Esophagus squamous epithelium (tissue), 5 donors: ENCODE results near the gene USP46. TPM values are rescaled to one million over a fixed set of nuclear protein-coding genes. Genes with fewer than 3 reads are reported as not detected.

Experiments used
- DNase-seq: peaks from one replicate; lab custom pipeline; 2025; lab: John Stamatoyannopoulos, UW
- H3K27ac ChIP-seq, 4 donors: fragments of 200-600 bp; sonication (generic); one replicate each; pipeline ENCODE4 v1.5.1; 2016 to 2019; ENCODE audit warnings: mild to moderate bottlenecking in 1 of 4
- H3K27me3 ChIP-seq, 4 donors: fragments of 200-600 bp; sonication (generic); 1 replicate in 3 of 4; 2 replicates in 1 of 4; pipeline versions ENCODE4 v1.5.1 to v1.6.0; 2017 to 2021; ENCODE audit warnings: antibody characterized with exemption in 1 of 4
- H3K36me3 ChIP-seq, 3 donors: fragments of 200-600 bp; sonication (generic); one replicate each; pipeline ENCODE4 v1.5.1; 2016 to 2019
- H3K4me1 ChIP-seq, 3 donors: fragments of 200-600 bp; sonication (generic); one replicate each; pipeline ENCODE4 v1.5.1; 2017 to 2019
- H3K4me3 ChIP-seq, 4 donors: fragments of 200-600 bp; sonication (generic); 1 replicate in 3 of 4; 2 replicates in 1 of 4; pipeline ENCODE4 v1.5.1; 2016 to 2019; ENCODE audit warnings: mild to moderate bottlenecking in 2 of 4, moderate library complexity in 1 of 4
- H3K9me3 ChIP-seq, 3 donors: fragments of 200-600 bp; sonication (generic); one replicate each; pipeline ENCODE4 v1.5.1; 2016 to 2019
- POLR2A ChIP-seq, 4 donors: fragments of 450-650 bp; IDR thresholded peaks; one replicate each; pipeline ENCODE4 v1.6.1; 2017; ENCODE audit warnings: antibody characterized with exemption in 4 of 4, mild to moderate bottlenecking in 4 of 4, moderate library complexity in 3 of 4
- WGBS, 2 donors: methylation state at CpG; one replicate each; pipeline ENCODE4 v1.1.5; 2018; 5-methylcytosine and 5-hydroxymethylcytosine counted together
- intact Hi-C: fragments of 100-400 bp; cut with DNase I; formaldehyde crosslinking; loops from one replicate; pipeline ENCODE4 v1.15.0; 2022
- total RNA-seq, 4 donors: library from RNA; depleted of rRNA; stranded (reverse); fragments of >200 nt; gene quantifications; one replicate each; pipeline ENCODE4 v1.1.0, GENCODE V29; 2016
- TF ChIP-seq, protein P1 (sequence below), 6 experiments: fragments of 450-650 bp in 4 of 6; fragments of 200-600 bp in 2 of 6; sonication (generic) in 2 of 6; IDR thresholded peaks; one replicate each; pipeline ENCODE4 v1.5.1; 2016 to 2019; ENCODE audit warnings: antibody characterized with exemption in 6 of 6, mild to moderate bottlenecking in 4 of 6, moderate library complexity in 4 of 6
- donor health status: DM: yes; HTN: yes; CAD: no.

The USP46 gene
- total RNA-seq, 4 donors from 2014 or later = 12.0 to 22.1 (median 12.9) TPM

DNA sequence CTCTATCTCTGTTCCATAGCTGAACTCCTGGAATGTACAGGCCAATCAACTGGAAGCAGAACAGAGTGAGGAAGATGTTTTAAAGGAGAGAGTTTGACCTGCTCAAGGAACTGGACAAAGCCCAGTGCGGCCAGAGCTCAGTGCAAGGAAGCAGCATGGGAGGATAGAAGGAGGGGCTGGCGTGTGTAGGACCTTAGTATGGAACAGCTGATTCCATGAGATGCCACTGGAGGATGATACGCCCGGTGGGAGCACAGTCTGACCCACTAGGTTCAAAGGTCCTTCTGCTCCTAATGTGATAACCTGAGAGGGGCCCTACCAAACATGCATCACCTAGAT lies 81.5 kb downstream of the USP46 start:
- no peaks in the 10 kb centered on the region for H3K9me3 ChIP-seq
- no peak for DNase-seq
- intact Hi-C loops = no loop called here
- no peaks in the 10 kb centered on the region for H3K36me3 ChIP-seq
- no peak overlapping the region for H3K4me3 ChIP-seq
- TF ChIP-seq, protein P1, sequence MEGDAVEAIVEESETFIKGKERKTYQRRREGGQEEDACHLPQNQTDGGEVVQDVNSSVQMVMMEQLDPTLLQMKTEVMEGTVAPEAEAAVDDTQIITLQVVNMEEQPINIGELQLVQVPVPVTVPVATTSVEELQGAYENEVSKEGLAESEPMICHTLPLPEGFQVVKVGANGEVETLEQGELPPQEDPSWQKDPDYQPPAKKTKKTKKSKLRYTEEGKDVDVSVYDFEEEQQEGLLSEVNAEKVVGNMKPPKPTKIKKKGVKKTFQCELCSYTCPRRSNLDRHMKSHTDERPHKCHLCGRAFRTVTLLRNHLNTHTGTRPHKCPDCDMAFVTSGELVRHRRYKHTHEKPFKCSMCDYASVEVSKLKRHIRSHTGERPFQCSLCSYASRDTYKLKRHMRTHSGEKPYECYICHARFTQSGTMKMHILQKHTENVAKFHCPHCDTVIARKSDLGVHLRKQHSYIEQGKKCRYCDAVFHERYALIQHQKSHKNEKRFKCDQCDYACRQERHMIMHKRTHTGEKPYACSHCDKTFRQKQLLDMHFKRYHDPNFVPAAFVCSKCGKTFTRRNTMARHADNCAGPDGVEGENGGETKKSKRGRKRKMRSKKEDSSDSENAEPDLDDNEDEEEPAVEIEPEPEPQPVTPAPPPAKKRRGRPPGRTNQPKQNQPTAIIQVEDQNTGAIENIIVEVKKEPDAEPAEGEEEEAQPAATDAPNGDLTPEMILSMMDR (IDR thresholded peaks at IDR 0.05) = no peak
- TF ChIP-seq POLR2A (IDR thresholded peaks at IDR 0.05) = no peak
- WGBS, 2 donors = 87 to 89% methylated on average over 4 of the region's 4 CpGs
- H3K27me3 ChIP-seq = no peaks in the 10 kb centered on the region
- no peaks in the 10 kb centered on the region for H3K4me1 ChIP-seq
- H3K27ac ChIP-seq = no peak overlapping the region

DNA sequence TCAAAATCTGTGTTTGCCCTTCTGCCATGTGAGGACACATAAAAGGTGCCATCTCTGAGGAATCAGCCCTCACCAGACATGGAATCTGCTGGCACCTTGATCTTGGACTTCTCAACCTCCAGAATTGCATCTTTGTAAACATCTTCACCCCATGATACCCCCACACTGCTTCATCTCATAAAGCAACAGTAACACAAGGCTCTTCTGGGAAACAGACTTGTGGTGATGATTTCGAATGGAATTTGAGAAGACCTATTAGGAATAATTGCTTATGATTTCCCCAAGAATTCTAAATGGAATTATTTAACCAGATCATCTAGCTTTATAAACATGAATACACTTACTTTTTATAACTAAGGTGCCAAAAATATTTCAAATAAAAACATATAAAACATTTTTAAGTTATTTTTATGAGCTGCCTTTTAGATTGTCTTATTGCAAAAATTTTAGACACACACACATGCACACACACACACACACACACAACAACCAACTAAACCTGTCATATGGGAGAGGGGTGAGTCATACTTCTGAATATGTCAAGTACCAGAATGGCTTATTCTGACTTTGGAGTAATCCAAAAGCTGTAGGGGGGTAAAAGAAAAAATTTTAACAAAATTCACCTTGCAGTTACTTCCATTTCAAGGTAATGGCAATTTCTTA lies 82.0 kb downstream of the USP46 start:
- intact Hi-C loops = no loop called here
- Histone ChIP-seq H3K27ac (no peak overlapping the region), H3K27me3 (no peaks in the 10 kb centered on the region), H3K9me3 (no peaks in the 10 kb centered on the region), H3K4me3 (no peak overlapping the region), H3K4me1 (no peaks in the 10 kb centered on the region), H3K36me3 (no peaks in the 10 kb centered on the region)
- DNase-seq = no peak
- WGBS, 2 donors = 63 to 75% methylated on average over 1 of the region's 1 CpG
- no peak for TF ChIP-seq POLR2A (IDR thresholded peaks at IDR 0.05)
- TF ChIP-seq, protein P1 (IDR thresholded peaks at IDR 0.05) = no peak

DNA sequence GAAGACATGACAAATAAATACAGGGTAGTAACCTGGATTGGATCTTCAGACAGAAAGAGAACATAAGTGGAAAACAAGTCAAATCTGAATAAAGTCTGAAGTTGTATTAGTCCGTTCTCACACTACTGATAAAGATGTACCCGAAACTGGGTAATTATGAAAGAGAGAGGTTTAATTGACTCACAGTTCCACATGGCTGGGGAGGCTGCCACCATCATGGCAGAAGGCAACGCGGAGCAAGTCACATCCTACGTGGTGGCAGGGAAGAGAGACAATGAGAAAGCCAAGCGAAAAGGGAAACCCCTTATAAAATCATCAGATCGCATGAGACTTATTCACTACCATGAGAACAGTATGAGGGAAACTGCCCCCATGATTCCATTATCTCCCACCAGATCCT lies 82.8 kb downstream of the USP46 start:
- intact Hi-C loops = no loop called here
- H3K27me3 ChIP-seq = no peaks in the 10 kb centered on the region
- TF ChIP-seq POLR2A (IDR thresholded peaks at IDR 0.05) = no peak
- TF ChIP-seq, protein P1 (IDR thresholded peaks at IDR 0.05) = no peak
- no peak overlapping the region for H3K27ac ChIP-seq
- no peaks in the 10 kb centered on the region for H3K4me1 ChIP-seq
- no peaks in the 10 kb centered on the region for H3K9me3 ChIP-seq
- H3K36me3 ChIP-seq = no peaks in the 10 kb centered on the region
- H3K4me3 ChIP-seq = no peak overlapping the region
- no peak for DNase-seq
- 91 to 95% methylated on average over 7 of the region's 7 CpGs for WGBS, 2 donors

DNA sequence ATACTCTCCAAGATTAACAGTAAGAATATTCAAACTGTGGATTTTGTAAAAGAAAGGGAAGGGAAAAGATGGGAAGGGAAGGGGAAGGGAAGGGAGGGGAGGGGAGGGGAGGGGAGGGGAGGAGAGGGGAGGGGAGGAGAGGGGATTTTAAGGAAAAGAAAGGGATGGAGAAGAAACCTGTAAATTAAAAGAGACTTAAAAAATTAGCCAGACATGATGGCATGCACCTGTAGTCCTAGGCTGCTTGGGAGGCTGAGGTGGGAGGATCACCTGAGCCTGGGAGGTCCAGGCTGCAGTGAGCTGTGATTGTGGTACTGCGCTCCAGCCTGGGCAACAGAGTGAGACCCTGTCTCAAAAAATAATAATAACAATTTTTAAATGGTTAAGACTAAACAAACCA lies 83.7 kb downstream of the USP46 start:
- H3K9me3 ChIP-seq = no peaks in the 10 kb centered on the region
- no peak for DNase-seq
- H3K4me1 ChIP-seq = no peaks in the 10 kb centered on the region
- intact Hi-C loops = no loop called here
- no peak overlapping the region for H3K4me3 ChIP-seq
- H3K27ac ChIP-seq = no peak overlapping the region
- no peaks in the 10 kb centered on the region for H3K36me3 ChIP-seq
- H3K27me3 ChIP-seq = no peaks in the 10 kb centered on the region
- 83 to 92% methylated on average over 1 of the region's 1 CpG for WGBS, 2 donors
- TF ChIP-seq, protein P1 (IDR thresholded peaks at IDR 0.05) = no peak
- no peak for TF ChIP-seq POLR2A (IDR thresholded peaks at IDR 0.05)

DNA sequence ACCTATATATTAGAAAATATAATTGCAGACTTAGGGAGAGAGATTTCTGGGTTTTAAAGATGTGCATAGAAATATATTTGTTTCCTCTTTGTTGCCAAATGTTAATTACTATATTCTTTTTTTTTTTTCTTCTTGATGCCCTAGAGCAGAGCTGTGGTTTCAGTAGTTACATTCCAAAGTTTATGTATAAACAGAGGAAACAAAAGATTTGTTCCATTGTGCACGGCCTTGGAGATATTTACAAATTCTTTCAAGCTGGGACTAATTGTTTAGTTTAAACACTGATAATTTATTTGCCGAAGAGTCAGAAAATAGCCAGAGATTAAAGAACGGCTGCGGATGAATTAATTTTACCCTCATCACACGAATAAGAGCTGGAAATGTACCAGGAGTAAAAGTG lies 85.1 kb downstream of the USP46 start:
- Histone ChIP-seq H3K27ac (no peak overlapping the region), H3K9me3 (no peaks in the 10 kb centered on the region), H3K27me3 (no peaks in the 10 kb centered on the region), H3K36me3 (no peaks in the 10 kb centered on the region), H3K4me3 (no peak overlapping the region), H3K4me1 (no peaks in the 10 kb centered on the region)
- TF ChIP-seq POLR2A (IDR thresholded peaks at IDR 0.05) = no peak
- TF ChIP-seq, protein P1 (IDR thresholded peaks at IDR 0.05) = no peak
- intact Hi-C loops = no loop called here
- WGBS, 2 donors = 38 to 51% methylated on average over 5 of the region's 5 CpGs
- no peak for DNase-seq
